Astrocyte of the hippocampus (primary cell): ENCODE results near the gene ASXL2.
"Not testable (repeated sequence)": the region's sequence is repeated elsewhere in the genome, so short reads cannot be mapped to it uniquely, and the experiment has no call there.

Experiments
- DNase-seq: peaks from one replicate; pipeline ENCODE4 v3.0.0; 2011; ENCODE audit warnings: low read depth, low spot score

Gene ASXL2

DNA sequence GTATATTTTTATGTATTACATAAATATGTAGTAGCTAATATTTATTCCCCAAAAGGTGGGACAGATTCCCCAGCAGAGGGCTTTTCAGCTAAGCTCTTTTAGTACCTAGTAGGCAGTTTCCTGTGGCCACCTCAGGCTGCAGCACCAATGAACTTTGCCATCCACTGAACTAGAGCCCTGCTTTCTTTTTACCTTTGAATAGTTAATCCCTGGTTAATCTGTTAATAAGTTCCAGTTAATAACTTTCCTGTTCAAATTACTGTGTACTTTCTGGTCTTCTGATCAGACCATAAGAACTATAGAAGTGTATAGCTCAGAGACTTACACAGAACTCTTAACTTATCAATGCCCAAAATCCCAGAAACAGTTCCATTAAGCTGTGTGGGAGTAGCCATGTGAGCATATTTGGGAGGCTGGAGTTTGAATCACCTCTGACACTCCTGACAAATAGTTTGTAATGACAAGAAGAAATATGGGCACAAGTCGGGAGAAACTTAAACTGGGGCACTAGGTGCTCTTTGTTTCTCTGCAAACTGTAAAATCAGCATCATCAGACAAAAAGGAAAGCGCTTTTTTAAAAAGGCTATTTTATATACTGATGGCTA lies 40.0 kb downstream of the ASXL2 start:
- no peak for DNase-seq

DNA sequence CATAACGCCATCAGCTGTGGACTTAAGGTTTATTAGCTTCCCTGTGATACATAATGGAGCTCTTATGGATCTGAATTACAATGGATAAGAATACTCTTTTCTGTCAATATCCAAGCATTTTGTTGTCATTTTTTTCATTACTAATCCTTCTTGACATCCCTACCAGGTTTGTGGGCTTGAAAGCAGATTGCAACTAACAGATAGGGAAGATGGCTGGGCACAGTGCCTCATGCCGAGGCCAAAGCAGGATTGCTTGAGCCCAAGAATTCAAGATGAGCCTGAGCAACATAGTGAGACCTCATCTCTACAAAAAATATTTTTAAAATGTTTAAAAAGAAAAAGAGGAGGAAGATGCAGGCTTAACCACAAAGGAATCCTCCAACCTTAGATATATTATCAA lies 42.4 kb downstream of the ASXL2 start:
- no peak for DNase-seq

DNA sequence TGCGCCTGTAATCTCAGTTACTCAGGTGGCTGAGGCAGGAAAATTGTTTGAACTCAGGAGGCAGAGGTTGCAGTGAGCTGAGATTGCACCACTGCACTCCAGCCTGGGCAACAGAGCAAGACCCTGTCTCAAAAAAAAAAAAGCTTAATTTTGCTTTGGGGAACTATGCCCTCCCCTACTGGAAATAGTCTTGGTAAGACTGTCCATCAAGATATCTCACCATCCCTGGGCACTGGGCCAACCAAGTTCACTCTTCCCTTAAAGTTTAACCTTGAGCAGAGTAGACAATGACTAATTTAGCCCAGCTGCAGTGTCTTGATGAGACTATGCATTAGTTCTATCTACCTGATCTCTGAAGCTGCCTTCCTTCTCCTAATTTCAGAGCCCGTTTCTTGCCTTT lies 44.7 kb downstream of the ASXL2 start:
- no peak for DNase-seq

DNA sequence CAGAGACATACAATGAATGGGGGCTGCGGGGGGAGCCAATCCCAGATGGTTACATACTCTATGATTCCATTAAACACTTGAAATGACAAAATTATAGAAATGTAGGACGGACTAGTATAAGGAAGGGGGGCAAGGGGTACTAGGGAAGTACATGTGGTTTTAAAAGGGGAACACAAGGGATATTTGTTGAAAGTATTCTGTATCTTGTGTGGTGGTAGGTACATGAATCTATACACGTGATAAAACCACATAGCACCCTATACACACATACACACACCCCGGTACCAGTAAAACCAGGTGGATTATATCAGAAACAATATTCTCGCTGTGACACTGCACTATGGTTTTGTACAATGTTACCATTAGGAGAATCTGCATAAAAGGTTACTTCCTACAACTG lies 45.4 kb downstream of the ASXL2 start:
- DNase-seq = no peak

DNA sequence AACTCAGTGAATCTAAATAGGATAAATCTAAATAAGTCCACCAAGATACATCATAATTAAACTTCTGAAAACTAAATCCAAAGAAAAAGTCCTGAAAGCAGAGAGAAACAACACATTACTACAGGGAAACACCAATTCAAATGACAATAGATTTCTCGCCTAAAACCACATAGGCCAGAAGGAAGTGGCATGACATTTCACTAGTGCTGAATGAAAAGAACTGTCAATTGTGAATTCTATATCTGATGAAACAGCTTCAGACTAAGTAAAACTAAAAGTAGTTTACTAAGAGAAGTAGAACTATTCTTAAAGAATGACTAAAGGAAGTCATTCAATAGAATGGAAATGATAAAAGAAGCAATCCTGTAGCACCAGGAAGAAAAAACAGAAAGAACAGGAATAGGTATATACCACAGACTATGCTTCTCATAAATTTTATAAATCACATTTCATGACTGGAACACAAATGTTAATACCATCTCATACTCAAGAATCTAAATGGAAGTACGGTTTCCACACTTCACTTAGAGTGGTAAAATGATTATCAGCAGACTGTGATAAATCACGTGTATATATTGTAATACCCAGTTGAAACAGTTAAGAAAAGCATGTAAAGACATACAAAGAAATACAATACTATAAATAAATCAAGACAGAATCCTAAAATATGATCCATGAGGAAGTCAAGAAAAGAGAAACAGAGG lies 46.4 kb downstream of the ASXL2 start:
- DNase-seq = no peak

DNA sequence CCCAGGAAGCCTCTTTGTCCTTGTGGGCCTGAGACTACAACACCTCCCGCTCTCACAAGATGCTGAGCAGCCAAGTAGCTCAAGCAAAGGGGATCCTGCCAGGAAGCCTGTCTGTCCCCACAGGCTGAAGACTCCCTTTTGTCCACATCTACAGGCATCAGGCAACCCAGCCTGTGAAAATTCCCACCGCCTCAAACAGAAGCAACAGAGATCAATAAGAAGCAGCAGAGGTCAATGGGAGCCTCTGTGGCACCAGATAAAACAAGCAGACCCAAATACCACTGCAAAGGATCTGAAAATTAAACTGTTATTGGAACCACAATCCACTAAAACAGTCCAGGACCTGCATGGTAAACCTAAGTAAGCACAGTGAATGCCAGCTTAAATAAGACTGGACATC lies 48.5 kb downstream of the ASXL2 start:
- no peak for DNase-seq

DNA sequence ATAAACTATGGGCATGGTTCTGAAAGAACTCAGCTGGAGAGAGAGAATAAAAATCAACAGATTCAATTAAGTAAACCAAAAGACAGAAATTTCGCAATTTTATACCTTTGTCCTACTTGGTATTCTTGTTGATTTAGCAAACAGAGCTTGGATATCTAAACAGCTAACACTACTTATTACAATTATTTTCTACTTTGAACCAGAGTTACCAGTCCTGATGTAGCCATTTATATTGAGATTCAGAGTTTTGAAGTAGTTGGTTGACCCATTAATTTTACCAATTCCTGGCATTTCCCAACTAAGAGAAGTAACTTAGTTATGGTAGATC lies 48.9 kb downstream of the ASXL2 start:
- no peak for DNase-seq

DNA sequence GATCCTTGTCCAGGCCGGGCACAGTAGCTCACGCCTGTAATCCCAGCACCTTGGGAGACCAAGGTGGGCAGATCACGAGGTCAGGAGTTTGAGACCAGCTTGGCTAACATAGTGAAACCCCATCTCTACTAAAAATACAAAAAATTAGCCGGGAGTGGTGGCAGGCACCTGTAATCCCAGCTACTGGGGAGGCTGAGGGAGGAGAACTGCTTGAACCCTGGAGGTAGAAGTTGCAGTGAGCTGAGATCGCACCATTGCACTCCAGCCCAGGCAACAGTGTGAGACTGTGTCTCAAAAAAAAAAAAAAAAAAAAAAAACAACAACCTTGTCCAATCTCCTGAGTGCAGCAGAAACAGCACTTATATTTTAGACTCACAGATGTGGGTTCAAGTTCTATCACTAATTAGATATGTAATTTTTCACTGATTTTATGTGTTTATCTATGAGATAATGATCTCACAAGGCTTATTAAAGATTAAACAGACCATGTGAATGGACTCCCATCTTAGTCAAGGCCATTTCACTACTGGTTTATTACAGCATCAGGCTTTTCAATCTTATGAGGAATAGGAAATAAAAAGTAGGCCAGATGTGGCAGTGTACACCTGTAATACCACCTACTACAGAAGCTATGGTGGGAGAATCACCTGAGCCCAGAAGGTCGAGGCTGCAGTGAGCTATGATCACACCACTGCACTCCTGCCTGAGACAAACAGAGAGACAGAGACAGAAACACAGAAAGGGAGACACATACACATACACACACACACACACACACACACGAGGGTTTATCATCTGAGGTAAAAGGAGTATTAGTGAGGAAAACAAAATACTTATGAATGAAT lies 49.5 kb downstream of the ASXL2 start:
- DNase-seq = not testable (repeated sequence)

DNA sequence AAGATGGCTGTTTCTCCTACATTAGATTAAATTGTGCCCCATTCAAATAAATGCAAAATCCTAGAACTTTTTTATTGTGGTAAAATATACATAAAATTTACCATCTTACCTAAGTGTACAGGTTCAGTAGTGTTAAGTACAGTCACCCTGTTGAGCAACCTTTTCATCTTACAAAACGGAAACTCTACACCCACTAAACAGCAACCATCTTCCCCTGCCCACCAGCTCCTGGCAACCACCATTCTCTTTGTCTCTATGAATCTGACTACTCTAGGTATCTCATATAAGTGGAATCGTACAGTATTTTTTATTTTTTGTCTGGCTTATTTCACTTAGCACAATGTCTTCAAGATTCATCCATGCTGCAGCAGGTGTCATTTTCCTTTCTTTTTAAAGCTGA lies 53.0 kb downstream of the ASXL2 start:
- no peak for DNase-seq

DNA sequence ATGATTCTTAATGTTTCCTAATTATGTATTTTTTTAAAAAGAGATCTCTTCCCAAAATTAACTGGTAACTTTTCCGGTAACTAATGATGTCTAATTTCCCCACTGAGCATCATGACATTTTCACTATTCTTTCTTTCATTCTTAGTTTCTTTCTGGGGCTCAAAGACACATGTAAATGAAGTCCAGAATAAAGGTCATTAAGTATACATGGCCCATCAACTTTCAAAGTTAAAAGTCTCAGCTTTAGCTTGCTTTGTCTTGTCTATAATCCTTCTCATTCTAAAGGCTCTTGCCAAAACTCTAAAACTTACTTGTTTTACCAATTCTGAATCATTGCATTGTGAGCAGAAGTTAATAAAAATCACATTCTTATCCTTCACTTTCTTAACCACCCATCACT lies 53.6 kb downstream of the ASXL2 start:
- DNase-seq = no peak

DNA sequence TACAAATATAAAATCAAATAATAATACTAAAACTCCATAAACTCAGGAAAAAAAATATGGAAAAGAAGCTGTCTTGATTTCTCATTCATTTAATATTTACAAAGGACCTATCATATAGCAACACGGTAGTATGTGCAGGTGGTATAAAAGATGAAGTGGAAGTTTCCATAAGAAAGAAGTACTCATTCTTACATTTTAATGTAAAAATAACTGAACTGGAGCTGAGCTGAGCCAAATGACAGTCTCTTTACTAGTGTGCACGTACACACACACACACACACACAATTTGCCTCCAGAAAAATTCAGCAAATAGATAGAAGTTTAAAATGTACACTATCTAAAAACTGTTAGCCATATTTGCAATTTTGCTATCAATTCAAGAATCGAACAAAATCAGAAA lies 54.1 kb downstream of the ASXL2 start:
- no peak for DNase-seq

DNA sequence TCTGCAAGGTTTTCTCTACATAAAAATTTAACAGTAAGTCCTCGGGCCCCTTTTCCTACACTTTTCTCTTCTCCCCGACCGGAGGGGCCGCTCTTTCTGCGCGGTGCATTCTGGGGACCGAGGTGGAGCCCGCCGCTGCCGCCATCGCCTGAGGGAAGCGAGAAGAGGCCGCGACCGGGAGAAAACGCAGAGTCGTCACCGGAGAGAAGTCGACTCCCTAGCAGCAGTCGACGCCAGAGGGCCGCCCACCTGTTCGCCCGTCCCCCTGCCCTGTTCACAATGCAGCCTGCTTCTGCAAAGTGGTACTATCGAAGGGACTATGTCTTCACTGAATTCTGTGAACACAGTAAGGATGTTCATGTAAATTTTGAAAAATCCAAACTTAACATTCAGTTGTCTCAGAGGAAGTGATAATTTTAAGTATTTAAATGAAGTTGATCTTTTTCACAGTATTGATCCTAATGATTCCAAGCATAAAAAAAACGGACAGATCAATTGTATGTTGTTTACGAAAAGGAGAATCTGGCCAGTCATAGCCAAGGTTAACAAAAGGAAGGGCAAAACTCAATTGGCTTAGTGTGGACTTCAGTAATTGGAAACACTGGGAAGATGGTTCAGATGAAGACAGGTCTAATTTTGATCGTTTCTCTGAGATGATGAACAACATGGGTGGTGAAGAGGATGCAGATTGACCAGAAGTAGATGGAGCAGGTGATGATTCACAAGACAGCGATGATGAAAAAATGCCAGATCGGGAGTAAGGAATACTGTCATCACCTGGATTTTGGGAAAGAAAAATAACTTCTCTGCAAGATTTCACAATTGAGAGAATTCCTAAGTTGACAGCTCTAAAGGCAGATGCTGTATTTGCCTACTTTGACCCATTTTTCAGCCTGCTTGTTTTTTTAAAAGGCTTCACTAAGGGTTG lies 55.8 kb downstream of the ASXL2 start:
- peak; percentile 60 for DNase-seq

DNA sequence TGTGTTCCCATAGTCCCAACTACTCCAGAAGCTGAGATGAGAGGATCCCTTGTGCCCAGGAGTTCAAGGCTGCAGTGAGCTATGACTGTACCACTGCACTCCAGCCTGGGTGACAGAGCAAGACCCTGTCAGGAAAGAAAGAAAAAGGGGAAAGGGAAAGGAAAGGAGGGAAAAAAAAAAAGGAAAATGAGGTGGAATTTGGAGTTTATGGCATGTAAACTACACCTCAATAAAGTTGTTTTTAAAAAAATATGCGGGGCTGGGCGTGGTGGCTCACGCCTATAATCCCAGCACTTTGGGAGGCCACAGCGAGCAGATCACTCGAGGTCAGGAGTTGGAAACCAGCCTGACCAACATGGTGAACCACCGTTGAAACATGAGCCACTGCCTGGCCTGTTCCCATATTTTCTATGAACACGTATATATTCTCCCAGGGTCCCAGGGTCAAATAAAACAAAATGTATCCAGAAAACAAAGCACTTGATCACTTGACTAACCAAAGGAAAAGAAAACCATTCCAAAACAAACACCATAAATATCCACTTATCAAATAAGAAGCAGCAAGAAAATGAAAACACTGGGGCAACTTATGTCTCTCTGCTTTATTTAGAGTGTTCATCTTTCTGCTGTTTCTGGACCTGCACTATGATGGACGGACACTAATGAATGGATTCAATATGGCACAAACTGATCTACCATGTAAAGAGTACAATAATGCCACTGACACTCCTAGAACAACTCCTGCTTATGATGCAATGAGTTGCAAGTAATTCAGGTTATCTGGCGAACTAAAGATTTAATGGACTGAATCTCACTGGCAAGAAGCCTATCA lies 56.8 kb downstream of the ASXL2 start:
- DNase-seq = peak; percentile 62

DNA sequence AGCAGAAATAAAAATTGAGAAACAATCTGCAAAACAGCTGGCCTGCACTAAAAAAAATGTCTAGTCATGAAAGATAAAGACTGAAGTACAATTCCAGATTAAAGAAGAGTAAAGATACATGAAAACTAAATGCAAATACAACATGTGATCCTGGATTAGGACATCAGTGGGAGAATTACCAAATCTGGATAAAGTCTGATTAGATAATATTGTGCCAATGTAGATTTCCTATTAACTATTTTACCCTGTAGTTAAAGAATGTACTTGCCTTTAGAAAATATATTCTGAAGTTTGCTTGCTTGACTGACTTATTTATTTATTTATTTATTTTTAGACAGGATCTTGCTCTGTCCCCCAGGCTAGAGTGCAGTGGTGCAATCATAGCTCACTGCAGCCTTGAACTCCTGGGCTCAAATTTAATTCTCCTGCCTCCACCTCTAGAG lies 58.7 kb downstream of the ASXL2 start:
- DNase-seq = no peak

DNA sequence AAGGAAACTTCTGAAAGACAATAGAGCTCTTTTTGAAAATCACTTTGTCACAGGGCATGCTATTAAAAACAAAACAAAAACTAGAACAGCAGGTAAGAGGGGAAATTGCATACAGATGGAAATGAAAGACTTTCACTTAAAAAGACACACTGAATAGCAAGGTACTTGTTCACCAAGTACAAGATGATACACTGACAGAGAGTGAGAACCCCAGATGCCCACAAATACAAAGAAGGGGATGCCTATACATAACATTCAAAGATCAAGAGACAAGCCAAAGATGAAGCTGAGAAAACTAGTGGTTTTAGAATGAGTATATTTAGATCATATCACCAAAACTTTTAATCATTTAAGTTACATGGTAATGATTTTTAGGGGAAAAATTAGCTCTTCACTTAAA lies 60.7 kb downstream of the ASXL2 start:
- DNase-seq = no peak

DNA sequence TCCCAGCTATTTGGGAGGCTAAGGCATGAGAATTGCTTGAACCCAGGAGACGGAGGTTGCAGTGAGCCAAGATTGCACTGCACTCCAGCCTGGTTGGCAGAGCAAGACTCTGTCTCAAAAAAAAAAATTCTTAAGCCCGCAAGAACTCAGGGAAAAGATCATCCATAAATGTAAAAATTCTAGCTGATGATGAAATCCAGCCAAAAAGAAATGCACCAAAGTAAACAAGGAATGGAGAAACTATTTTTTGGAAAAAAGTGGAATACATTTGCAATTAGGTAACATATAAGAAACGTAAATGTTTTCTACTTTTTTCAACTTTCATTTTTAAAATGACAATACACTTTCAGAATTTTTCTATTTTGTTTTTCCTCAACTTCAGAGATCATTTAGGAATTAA lies 61.3 kb downstream of the ASXL2 start:
- DNase-seq = no peak

DNA sequence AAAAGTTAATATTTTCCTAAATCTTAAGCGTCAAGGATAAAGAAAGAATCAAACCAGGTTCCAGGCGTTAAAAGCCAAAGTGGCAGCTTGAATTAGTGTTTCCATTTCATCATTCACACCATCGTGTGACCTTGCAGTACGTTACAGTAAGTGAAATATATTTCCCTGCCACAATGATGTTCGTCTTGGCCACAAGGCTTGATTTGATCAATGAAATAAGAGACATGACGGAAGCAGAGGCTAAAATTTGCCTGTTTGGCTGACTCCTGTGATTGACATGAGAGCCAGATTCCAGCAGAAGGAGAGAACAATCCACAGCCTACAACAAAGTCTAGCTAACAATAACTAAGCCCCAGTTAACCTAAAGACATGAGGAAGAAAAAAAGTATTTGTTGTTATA lies 62.0 kb downstream of the ASXL2 start:
- DNase-seq = no peak

DNA sequence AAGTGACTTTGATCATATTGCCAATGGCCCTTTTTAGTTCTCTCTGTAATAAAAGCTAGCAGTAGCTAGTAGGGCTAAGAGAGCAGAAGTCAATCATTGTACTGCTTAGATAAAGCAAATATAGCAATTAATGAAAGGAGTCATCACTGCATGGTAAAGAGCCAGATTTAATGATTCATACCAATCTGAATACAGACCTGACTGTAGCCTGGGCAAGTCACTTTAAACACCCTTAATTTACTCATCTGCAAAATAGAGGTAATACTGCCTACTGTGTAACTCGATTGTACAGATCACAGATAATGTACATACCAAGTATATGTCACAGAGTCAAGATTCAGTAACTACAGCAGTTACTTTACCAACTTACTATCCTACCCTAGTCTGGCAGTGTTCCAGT lies 63.6 kb downstream of the ASXL2 start:
- no peak for DNase-seq

DNA sequence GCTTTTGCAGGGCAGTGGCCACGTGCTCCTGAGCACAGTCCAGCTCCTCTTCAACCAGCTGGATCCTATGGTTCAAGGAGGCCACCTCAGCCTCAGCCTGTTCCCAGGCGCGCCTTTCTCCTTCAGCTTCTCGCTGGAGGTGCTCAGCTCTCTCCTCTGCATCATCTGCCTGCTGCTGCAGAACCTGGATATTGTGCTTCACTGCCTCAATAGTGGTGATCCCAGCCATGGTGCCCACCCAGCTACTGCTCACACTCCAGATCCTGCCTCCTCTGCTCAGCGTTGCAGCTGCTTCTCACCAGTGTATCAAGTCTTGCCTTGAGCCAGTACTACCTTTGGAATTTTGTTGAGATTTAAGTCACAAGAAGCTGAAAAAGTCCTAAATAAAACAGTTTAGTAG lies 67.9 kb downstream of the ASXL2 start:
- DNase-seq = no peak

DNA sequence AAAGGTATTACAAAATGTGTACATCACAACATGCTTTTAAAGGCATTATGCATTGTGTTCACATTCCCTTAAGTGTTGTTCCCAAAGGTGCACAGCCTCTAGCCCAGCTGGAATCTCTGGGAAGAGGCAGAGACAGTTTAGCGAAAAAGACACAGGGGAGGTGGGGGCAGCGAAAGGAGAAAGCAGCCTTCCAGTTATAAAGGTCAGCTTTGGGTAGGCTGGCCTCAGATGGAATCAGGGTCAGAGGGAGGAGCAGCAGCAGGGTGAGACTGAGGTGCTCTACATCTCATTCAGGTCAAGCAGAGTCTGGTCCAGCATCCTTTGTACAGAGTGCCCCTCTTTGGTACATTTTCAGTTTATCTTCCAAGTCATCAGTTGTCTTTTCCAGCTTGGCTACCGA lies 68.6 kb downstream of the ASXL2 start:
- DNase-seq = no peak

DNA sequence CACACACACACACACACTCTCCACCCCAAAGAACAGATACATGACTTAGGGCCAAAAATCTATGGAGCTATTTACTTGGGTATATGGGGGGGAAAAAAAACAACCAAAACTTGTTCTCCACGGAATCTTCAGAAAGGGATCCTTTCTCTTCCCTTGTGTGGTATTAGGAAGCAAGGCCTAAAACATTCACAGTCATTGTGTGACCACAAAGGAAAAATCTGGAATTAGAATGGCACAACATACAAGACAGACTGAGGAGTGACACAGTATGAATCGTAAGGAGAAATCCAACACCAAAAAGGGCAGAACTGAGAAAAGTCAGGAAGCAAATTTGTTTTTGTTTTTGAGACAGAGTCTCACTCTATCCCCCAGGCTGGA lies 70.3 kb downstream of the ASXL2 start:
- DNase-seq = peak; percentile 21
